NCI-H446 (cell line): ENCODE data around the gene CRYBB1.

Experiments used
- DNase-seq, 2 experiments: peaks; one replicate each; lab custom pipeline; 2025; lab: John Stamatoyannopoulos, UW

The CRYBB1 gene

GRCh38 chr22:26606611-26607010, 11.2 kb downstream of the CRYBB1 start:
- no peak for DNase-seq

GRCh38 chr22:26604368-26604767, 13.5 kb downstream of the CRYBB1 start:
- DNase-seq: no peak

GRCh38 chr22:26602127-26602526, 15.7 kb downstream of the CRYBB1 start:
- no peak for DNase-seq

GRCh38 chr22:26601726-26602125, 16.1 kb downstream of the CRYBB1 start:
- DNase-seq: no peak

- no peak for DNase-seq
Observed at GRCh38 chr22:26599505-26599904, 18.3 kb downstream of the CRYBB1 start.

GRCh38 chr22:26597480-26597879, 20.3 kb downstream of the CRYBB1 start:
- no peak for DNase-seq

GRCh38 chr22:26597026-26597425, 20.8 kb downstream of the CRYBB1 start:
- DNase-seq: no peak

GRCh38 chr22:26593763-26594162, 24.1 kb downstream of the CRYBB1 start:
- DNase-seq: no peak

GRCh38 chr22:26592421-26592891, 25.4 kb downstream of the CRYBB1 start:
- no peak for DNase-seq

- DNase-seq: peak; percentile 69 to 88
Observed at GRCh38 chr22:26589845-26590736, 27.7 kb downstream of the CRYBB1 start, which contains the start of gene TPST2. Gene TPST2, minus strand, starts transcription at chr22:26590132. Its CDS starts 48,502 bp downstream, at chr22:26541630.

- DNase-seq: no peak
Observed at GRCh38 chr22:26589367-26589844, 28.4 kb downstream of the CRYBB1 start.

GRCh38 chr22:26588729-26589366, 29.0 kb downstream of the CRYBB1 start:
- DNase-seq: no peak

GRCh38 chr22:26587991-26588613, 29.7 kb downstream of the CRYBB1 start:
- DNase-seq: no peak

GRCh38 chr22:26586556-26587325, 31.1 kb downstream of the CRYBB1 start:
- no peak for DNase-seq

- DNase-seq: peak in 1 of 2 experiments; percentile 80
Observed at GRCh38 chr22:26585104-26585790, 32.6 kb downstream of the CRYBB1 start.

GRCh38 chr22:26584010-26584409, 33.8 kb downstream of the CRYBB1 start:
- no peak for DNase-seq

GRCh38 chr22:26581633-26582168, 36.1 kb downstream of the CRYBB1 start:
- DNase-seq: no peak

- no peak for DNase-seq
Observed at GRCh38 chr22:26581026-26581425, 36.8 kb downstream of the CRYBB1 start.

GRCh38 chr22:26580240-26580962, 37.4 kb downstream of the CRYBB1 start:
- no peak for DNase-seq

GRCh38 chr22:26579331-26579886, 38.4 kb downstream of the CRYBB1 start:
- DNase-seq: no peak
